Astrocyte (in vitro differentiated cells and primary cell): ENCODE results near the gene TUBGCP5. TPM values are rescaled to one million over a fixed set of nuclear protein-coding genes. Genes with fewer than 3 reads are reported as not detected.
A peak's percentile ranks its signal among the peaks of the same experiment; 100 is the strongest.

ENCODE experiments used
- DNase-seq: peaks from one replicate; pipeline ENCODE4 v3.0.0-alpha.2; 2010; ENCODE audit warnings: low read depth
- FAIRE-seq: peaks from 2 replicates; lab custom pipeline; 2011; peaks lifted over from hg19 to GRCh38; lab: Jason Lieb, UNC
- H2AFZ ChIP-seq: 2 replicates; pipeline ENCODE4 v1.6.0; 2012; ENCODE audit warnings: low read depth, low read length, inconsistent platforms
- H3K27ac ChIP-seq: 2 replicates; pipeline ENCODE4 v1.5.1; 2011; ENCODE audit warnings: low read depth, low read length, inconsistent platforms
- H3K27me3 ChIP-seq: 2 replicates; pipeline ENCODE4 v1.6.0; 2011; ENCODE audit warnings: low read length, inconsistent platforms; ENCODE audit not compliant: insufficient read depth
- H3K36me3 ChIP-seq: 2 replicates; pipeline ENCODE4 v1.5.1; 2011; ENCODE audit warnings: low read length, inconsistent platforms; ENCODE audit not compliant: insufficient read depth
- H3K4me1 ChIP-seq: 2 replicates; pipeline ENCODE4 v1.5.1; 2011; ENCODE audit warnings: low read length, inconsistent platforms; ENCODE audit not compliant: insufficient read depth
- H3K4me2 ChIP-seq: 2 replicates; pipeline ENCODE4 v1.6.0; 2012; ENCODE audit warnings: low read length, inconsistent platforms
- H3K4me3 ChIP-seq: 2 replicates; pipeline ENCODE4 v1.5.1; 2011; ENCODE audit warnings: low read depth, mild to moderate bottlenecking, low read length, inconsistent platforms; ENCODE audit not compliant: insufficient read depth
- H3K79me2 ChIP-seq: 2 replicates; pipeline ENCODE4 v1.6.0; 2012; ENCODE audit warnings: mild to moderate bottlenecking, low read length, inconsistent platforms; ENCODE audit not compliant: insufficient read depth
- H3K9ac ChIP-seq: 2 replicates; pipeline ENCODE4 v1.6.0; 2012; ENCODE audit warnings: mild to moderate bottlenecking, low read length, inconsistent platforms
- H3K9me3 ChIP-seq: 2 replicates; pipeline ENCODE4 v1.5.1; 2012; ENCODE audit warnings: low read depth, mild to moderate bottlenecking, low read length, inconsistent platforms; ENCODE audit not compliant: insufficient read depth
- H4K20me1 ChIP-seq: 2 replicates; pipeline ENCODE4 v1.6.0; 2012; ENCODE audit warnings: low read length, inconsistent platforms; ENCODE audit not compliant: insufficient read depth
- H3K27ac Mint-ChIP-seq: one replicate; pipeline ENCODE4 v1.8.0; 2021; ENCODE audit warnings: mild to moderate bottlenecking, mixed read lengths; ENCODE audit not compliant: unreplicated experiment
- H3K27me3 Mint-ChIP-seq: one replicate; pipeline ENCODE4 v1.8.0; 2021; ENCODE audit warnings: low read depth, mixed read lengths; ENCODE audit not compliant: unreplicated experiment
- H3K36me3 Mint-ChIP-seq: one replicate; pipeline ENCODE4 v1.8.0; 2021; ENCODE audit warnings: low read depth, mixed read lengths; ENCODE audit not compliant: unreplicated experiment
- H3K4me1 Mint-ChIP-seq: one replicate; pipeline ENCODE4 v1.8.0; 2021; ENCODE audit warnings: low read depth, mixed read lengths; ENCODE audit not compliant: unreplicated experiment
- H3K4me3 Mint-ChIP-seq: one replicate; pipeline ENCODE4 v1.8.0; 2021; ENCODE audit warnings: mild to moderate bottlenecking, moderate library complexity, mixed read lengths; ENCODE audit not compliant: unreplicated experiment
- H3K9me3 Mint-ChIP-seq: one replicate; pipeline ENCODE4 v1.8.0; 2021; ENCODE audit warnings: mild to moderate bottlenecking, mixed read lengths; ENCODE audit not compliant: unreplicated experiment
- EZH2 ChIP-seq: IDR thresholded peaks from 2 replicates; pipeline ENCODE4 v1.6.1; 2012; ENCODE audit warnings: mild to moderate bottlenecking, low read length, inconsistent platforms; ENCODE audit not compliant: insufficient read depth
- total RNA-seq: library from RNA; stranded (reverse); gene quantifications from 2 replicates; pipeline ENCODE4 v1.2.1, GENCODE V29; 2021
- TF ChIP-seq, protein P1 (sequence below): IDR thresholded peaks from 2 replicates; pipeline ENCODE4 v1.5.1; 2011; ENCODE audit warnings: low read depth, mild to moderate bottlenecking, inconsistent platforms, low read length, moderate library complexity; ENCODE audit not compliant: insufficient read depth

TUBGCP5 gene
- total RNA-seq, 1 donor from 2014 or later = 13.8 TPM

DNA sequence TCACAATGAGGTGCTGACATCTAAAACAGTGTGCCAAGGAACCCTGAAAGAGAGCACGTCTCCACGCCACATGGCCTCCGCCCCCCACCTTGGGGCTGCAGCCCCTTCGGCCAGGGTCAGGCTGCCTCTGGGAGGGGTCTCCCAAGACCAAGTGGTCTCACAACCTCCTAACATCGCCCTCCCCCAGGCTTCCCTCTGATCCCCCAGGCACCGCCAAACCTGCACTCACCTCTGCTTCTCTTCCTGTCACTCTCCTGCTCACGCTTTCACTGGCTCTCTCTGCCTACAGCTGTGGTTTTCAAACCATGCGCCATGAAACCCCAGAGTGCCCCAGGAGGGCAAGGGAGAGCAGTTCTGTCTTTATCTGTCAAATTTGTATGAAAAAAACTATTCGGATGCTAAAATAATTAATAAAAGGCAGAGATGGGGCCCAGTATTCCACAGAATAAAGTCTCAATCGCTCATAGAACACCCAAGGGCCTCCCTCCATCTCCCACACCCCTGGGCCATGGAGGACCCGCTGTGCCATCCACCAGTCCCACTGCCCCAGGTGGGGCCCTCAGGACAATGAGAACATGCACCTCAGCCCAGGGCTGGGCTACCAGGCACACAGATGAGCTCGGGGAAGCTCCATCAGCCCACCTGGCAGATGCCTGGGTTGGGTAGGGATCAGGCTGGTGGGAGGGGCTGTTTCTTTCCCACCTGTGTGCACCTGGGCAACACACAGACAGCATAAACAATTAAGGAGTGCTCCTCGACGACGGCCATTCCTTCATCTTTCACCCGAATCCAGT lies 80.7 kb downstream of the TUBGCP5 start:
- Histone ChIP-seq H3K27me3 (no peaks in the 10 kb centered on the region), H3K4me3 (no peak overlapping the region), H3K36me3 (no peaks in the 10 kb centered on the region), H3K9me3 (no peaks in the 10 kb centered on the region), H3K9ac (no peak overlapping the region), H4K20me1 (peaks cover 89% of the 10 kb centered on the region), H3K4me2 (no peak overlapping the region), H3K79me2 (peaks cover 93% of the 10 kb centered on the region), H3K27ac (no peak overlapping the region), H2AFZ (no peak overlapping the region), H3K4me1 (peaks cover 18% of the 10 kb centered on the region)
- no peak overlapping the region for H3K27ac Mint-ChIP-seq
- TF ChIP-seq, protein P1, sequence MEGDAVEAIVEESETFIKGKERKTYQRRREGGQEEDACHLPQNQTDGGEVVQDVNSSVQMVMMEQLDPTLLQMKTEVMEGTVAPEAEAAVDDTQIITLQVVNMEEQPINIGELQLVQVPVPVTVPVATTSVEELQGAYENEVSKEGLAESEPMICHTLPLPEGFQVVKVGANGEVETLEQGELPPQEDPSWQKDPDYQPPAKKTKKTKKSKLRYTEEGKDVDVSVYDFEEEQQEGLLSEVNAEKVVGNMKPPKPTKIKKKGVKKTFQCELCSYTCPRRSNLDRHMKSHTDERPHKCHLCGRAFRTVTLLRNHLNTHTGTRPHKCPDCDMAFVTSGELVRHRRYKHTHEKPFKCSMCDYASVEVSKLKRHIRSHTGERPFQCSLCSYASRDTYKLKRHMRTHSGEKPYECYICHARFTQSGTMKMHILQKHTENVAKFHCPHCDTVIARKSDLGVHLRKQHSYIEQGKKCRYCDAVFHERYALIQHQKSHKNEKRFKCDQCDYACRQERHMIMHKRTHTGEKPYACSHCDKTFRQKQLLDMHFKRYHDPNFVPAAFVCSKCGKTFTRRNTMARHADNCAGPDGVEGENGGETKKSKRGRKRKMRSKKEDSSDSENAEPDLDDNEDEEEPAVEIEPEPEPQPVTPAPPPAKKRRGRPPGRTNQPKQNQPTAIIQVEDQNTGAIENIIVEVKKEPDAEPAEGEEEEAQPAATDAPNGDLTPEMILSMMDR = no peak
- no peak for TF ChIP-seq EZH2
- no peaks in the 10 kb centered on the region for H3K9me3 Mint-ChIP-seq
- no peaks in the 10 kb centered on the region for H3K27me3 Mint-ChIP-seq
- H3K4me1 Mint-ChIP-seq = peaks cover 36% of the 10 kb centered on the region
- no peak overlapping the region for H3K4me3 Mint-ChIP-seq
- no peak for FAIRE-seq
- H3K36me3 Mint-ChIP-seq = peaks cover 2% of the 10 kb centered on the region
- no peak for DNase-seq

DNA sequence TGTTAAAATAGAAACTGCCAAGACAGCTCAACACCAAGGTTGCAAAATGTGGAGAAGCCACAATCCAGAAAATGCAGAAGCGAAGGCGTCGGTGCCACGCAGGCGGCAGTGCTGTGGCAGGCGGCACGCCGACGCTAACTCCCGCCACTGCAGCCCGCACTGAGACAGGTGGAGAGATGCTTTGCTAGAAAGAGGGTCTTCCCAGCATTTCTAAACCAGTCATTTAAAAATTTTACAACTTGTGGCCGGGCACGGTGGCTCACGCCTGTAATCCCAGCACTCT lies 82.5 kb downstream of the TUBGCP5 start:
- Histone ChIP-seq H4K20me1 (peaks cover 91% of the 10 kb centered on the region), H3K4me1 (peaks cover 11% of the 10 kb centered on the region), H3K9ac (no peak overlapping the region), H3K4me2 (no peak overlapping the region), H3K4me3 (no peak overlapping the region), H3K9me3 (no peaks in the 10 kb centered on the region), H3K27ac (no peak overlapping the region), H2AFZ (no peak overlapping the region), H3K36me3 (no peaks in the 10 kb centered on the region), H3K27me3 (no peaks in the 10 kb centered on the region), H3K79me2 (peaks cover 91% of the 10 kb centered on the region)
- DNase-seq (no peak), FAIRE-seq (no peak)
- peaks cover 28% of the 10 kb centered on the region for H3K4me1 Mint-ChIP-seq
- no peak overlapping the region for H3K27ac Mint-ChIP-seq
- TF ChIP-seq EZH2 = no peak
- TF ChIP-seq, protein P1 = no peak
- no peak overlapping the region for H3K4me3 Mint-ChIP-seq
- H3K36me3 Mint-ChIP-seq = peaks cover 4% of the 10 kb centered on the region
- no peaks in the 10 kb centered on the region for H3K9me3 Mint-ChIP-seq
- H3K27me3 Mint-ChIP-seq = no peaks in the 10 kb centered on the region

DNA sequence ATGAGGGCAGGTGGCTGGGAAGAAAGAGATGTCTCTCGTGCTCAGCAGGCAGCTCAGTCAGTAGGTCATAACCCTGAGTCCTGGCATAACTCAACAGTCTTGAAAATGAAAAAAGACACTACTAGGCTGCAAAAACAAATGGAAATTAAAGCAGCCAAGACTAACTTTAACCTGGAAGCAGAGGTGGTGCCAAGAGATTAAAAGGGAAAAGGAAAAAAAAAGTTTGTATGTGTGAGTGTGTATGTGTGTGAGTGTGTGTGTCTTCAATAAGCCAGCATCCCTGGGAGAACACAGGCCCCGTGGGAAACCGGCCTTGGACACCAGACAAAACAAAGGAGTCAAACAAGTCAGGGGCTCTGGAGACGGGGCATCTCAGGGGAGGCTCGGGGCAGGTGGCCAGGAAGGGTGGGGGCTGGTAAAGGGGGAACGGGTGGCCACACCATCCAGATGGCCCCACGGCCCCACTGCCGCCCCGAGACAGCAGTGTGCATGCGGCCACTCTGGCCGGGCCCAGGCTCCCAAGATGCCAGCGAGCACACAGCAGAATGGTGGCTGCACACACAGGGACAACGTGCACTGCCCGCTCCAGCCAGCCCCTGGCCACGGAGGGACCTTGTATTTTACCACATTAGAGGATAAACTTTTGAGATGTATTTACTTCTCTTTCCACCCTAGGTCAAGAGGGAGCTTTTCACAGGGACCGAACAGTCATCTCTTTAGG lies 83.0 kb downstream of the TUBGCP5 start:
- DNase-seq = no peak
- Histone ChIP-seq H3K36me3 (no peaks in the 10 kb centered on the region), H3K9ac (peak overlapping the region; percentile 27), H3K4me3 (no peak overlapping the region), H3K27me3 (no peaks in the 10 kb centered on the region), H4K20me1 (peaks cover 86% of the 10 kb centered on the region), H3K4me1 (peaks cover 7% of the 10 kb centered on the region), H3K27ac (no peak overlapping the region), H3K4me2 (no peak overlapping the region), H2AFZ (no peak overlapping the region), H3K9me3 (no peaks in the 10 kb centered on the region), H3K79me2 (peaks cover 93% of the 10 kb centered on the region)
- Mint-ChIP-seq H3K4me1 (peaks cover 23% of the 10 kb centered on the region), H3K27me3 (no peaks in the 10 kb centered on the region), H3K27ac (peak overlapping the region; percentile 41), H3K9me3 (no peaks in the 10 kb centered on the region), H3K4me3 (no peak overlapping the region), H3K36me3 (peaks cover 4% of the 10 kb centered on the region)
- no peak for TF ChIP-seq EZH2
- TF ChIP-seq, protein P1 = no peak
- FAIRE-seq = no peak
